HepG2 (cell line): ENCODE results near the gene PLAAT3. TPM values are rescaled to one million over a fixed set of nuclear protein-coding genes. Genes with fewer than 3 reads are reported as not detected.

Source experiments
- ATAC-seq: fragments of 200-7000 bp; cut with Tn5 transposase; 3 replicates; pipeline ENCODE4 v1.9.1; 2020; ENCODE audit warnings: mild to moderate bottlenecking, moderate library complexity
- BruUV-seq: library from RNA; stranded (reverse); fragments of 400-500 nt; replicated peaks from 2 replicates; lab custom pipeline; 2021; lab: Mats Ljungman, UMichigan
- CTCF ChIA-PET: fragments of 300-600 bp; formaldehyde crosslinking; extraction: SDS; loops from one replicate; lab custom pipeline; 2021; ENCODE audit warnings: low total read pairs, inconsistent platforms, low intra/inter-chr PET ratio; lab: Yijun Ruan, JAX
- POLR2A ChIA-PET: fragments of 350-600 bp; sonication (Branson Sonifier 250); formaldehyde crosslinking; loops from one replicate; lab custom pipeline; 2020; ENCODE audit warnings: antibody characterized with exemption, inconsistent platforms; lab: Yijun Ruan, JAX
- DNase-seq: peaks from one replicate; pipeline ENCODE4 v3.0.0-alpha.2; 2015; ENCODE audit warnings: low spot score
- FAIRE-seq: peaks from 3 replicates; lab custom pipeline; 2011; peaks lifted over from hg19 to GRCh38; lab: Jason Lieb, UNC
- H2AFZ ChIP-seq: one replicate; pipeline ENCODE4 v1.6.1; 2011; ENCODE audit warnings: low read length, inconsistent platforms
- H3K27ac ChIP-seq: fragments of 300-600 bp; 3 replicates; pipeline ENCODE4 v1.8.0; 2011; ENCODE audit warnings: mixed run types, mild to moderate bottlenecking, mixed read lengths, low read length, inconsistent platforms; ENCODE audit not compliant: insufficient read depth; ENCODE audit errors: extremely low read length
- H3K27me3 ChIP-seq, 2 experiments: fragments of 200-600 bp in 1 of 2; 2 replicates in 1 of 2; 3 replicates in 1 of 2; pipeline versions ENCODE4 v1.6.0 to v1.8.0; 2011; ENCODE audit warnings: low read length in 2 of 2, mild to moderate bottlenecking in 2 of 2, moderate library complexity in 2 of 2, inconsistent platforms in 1 of 2; ENCODE audit not compliant: insufficient read depth in 2 of 2, control insufficient read depth in 1 of 2
- H3K36me3 ChIP-seq, 2 experiments: fragments of 200-600 bp in 1 of 2; replicated peaks in 1 of 2; 2 replicates in 1 of 2; 3 replicates in 1 of 2; pipeline versions ENCODE4 v1.5.1 to v1.8.0; 2011; ENCODE audit warnings: low read length in 2 of 2, inconsistent platforms in 1 of 2; ENCODE audit not compliant: insufficient read depth in 2 of 2, control insufficient read depth in 1 of 2
- H3K4me1 ChIP-seq: 2 replicates; pipeline ENCODE4 v1.5.1; 2012; ENCODE audit warnings: low read length, inconsistent platforms; ENCODE audit not compliant: insufficient read depth
- H3K4me2 ChIP-seq: 2 replicates; pipeline ENCODE4 v1.6.0; 2011; ENCODE audit warnings: low read depth, low read length, inconsistent platforms
- H3K4me3 ChIP-seq, 3 experiments: fragments of 200-600 bp in 1 of 3; sonication (generic), shearing (Covaris generic) in 1 of 3; replicated peaks in 1 of 3; 2 replicates each; pipeline ENCODE4 v1.5.1; 2011 to 2016; ENCODE audit warnings: low read length in 3 of 3, inconsistent platforms in 2 of 3, low read depth in 2 of 3, mild to moderate bottlenecking in 2 of 3, control low read depth in 1 of 3, mixed read lengths in 1 of 3; ENCODE audit not compliant: insufficient read depth in 1 of 3
- H3K79me2 ChIP-seq: one replicate; pipeline ENCODE4 v1.6.1; 2011; ENCODE audit warnings: low read length, inconsistent platforms; ENCODE audit not compliant: insufficient read depth
- H3K9ac ChIP-seq: 2 replicates; pipeline ENCODE4 v1.6.0; 2011; ENCODE audit warnings: mild to moderate bottlenecking, low read depth, low read length, inconsistent platforms; ENCODE audit not compliant: insufficient read depth
- H3K9me3 ChIP-seq: 2 replicates; pipeline ENCODE4 v1.5.1; 2012; ENCODE audit warnings: mild to moderate bottlenecking, low read length
- H4K20me1 ChIP-seq: 2 replicates; pipeline ENCODE4 v1.6.0; 2011; ENCODE audit warnings: inconsistent platforms, mild to moderate bottlenecking, low read length, moderate library complexity; ENCODE audit not compliant: insufficient read depth
- ARID2 ChIP-seq: sonication (generic); formaldehyde crosslinking; IDR thresholded peaks from 2 replicates; pipeline ENCODE4 v1.8.1; 2022; ENCODE audit warnings: mild to moderate bottlenecking, missing genetic modification reagents, borderline replicate concordance
- JUND ChIP-seq: sonication (generic); formaldehyde crosslinking; IDR thresholded peaks from 2 replicates; pipeline ENCODE4 v1.8.0; 2022; ENCODE audit warnings: mild to moderate bottlenecking, missing genetic modification reagents
- MATR3 ChIP-seq: sonication (generic); formaldehyde crosslinking; IDR thresholded peaks from 2 replicates; pipeline ENCODE4 v1.4.0; 2020; ENCODE audit warnings: missing genetic modification reagents
- NR1H2 ChIP-seq: sonication (generic); formaldehyde crosslinking; IDR thresholded peaks from 2 replicates; pipeline ENCODE4 v1.8.1; 2022; ENCODE audit warnings: low read depth, missing genetic modification reagents, borderline replicate concordance
- RFX3 ChIP-seq: IDR thresholded peaks from 2 replicates; pipeline ENCODE4 v1.6.1; 2016; ENCODE audit warnings: missing biosample characterization, missing genetic modification reagents
- SCMH1 ChIP-seq: sonication (generic); formaldehyde crosslinking; IDR thresholded peaks from 2 replicates; pipeline ENCODE4 v1.9.0; 2021; ENCODE audit warnings: missing genetic modification reagents, mild to moderate bottlenecking, borderline replicate concordance
- SOX5 ChIP-seq: IDR thresholded peaks from 2 replicates; pipeline ENCODE4 v1.6.1; 2016; ENCODE audit warnings: borderline replicate concordance
- ZFP36L1 ChIP-seq: sonication (generic); formaldehyde crosslinking; IDR thresholded peaks from 2 replicates; pipeline ENCODE4 v1.8.0; 2022; ENCODE audit warnings: mild to moderate bottlenecking, missing genetic modification reagents, moderate library complexity
- ZNF121 ChIP-seq: sonication (generic); formaldehyde crosslinking; IDR thresholded peaks from 2 replicates; pipeline ENCODE4 v1.5.0; 2020; ENCODE audit warnings: mild to moderate bottlenecking, missing genetic modification reagents
- ZNF768 ChIP-seq: sonication (generic); formaldehyde crosslinking; IDR thresholded peaks from 2 replicates; pipeline ENCODE4 v1.4.0; 2020; ENCODE audit warnings: missing genetic modification reagents
- WGBS: methylation state at CpG from one replicate; pipeline ENCODE4 v1.1.6; 2017; ENCODE audit warnings: low lambda C conversion rate; 5-methylcytosine and 5-hydroxymethylcytosine counted together
- in situ Hi-C: cut with HindIII; loops from 2 replicates; pipeline ENCODE4 v1.10.0; 2017; ENCODE audit warnings: low pct_unique_long_range_greater_than_20kb; ENCODE audit not compliant: extremely low pct_ligation_motif_present
- intact Hi-C: fragments of 100-400 bp; cut with micrococcal nuclease; formaldehyde crosslinking; loops from one replicate; pipeline ENCODE4 v1.10.0; 2022; ENCODE audit not compliant: unreplicated experiment
- polyA plus RNA-seq, 8 experiments: library from polyadenylated mRNA; depleted of rRNA in 3 of 8; stranded (reverse) in 7 of 8; unstranded in 1 of 8; fragments of >200 nt; fragmentation: Illumina TruSeq in 4 of 8; extraction: Trizol in 4 of 8; gene quantifications; 2 replicates each; pipeline versions ENCODE4 v1.2.1 to v1.2.3, GENCODE V29; 2011 to 2016; ENCODE audit warnings: low read depth in 4 of 8, missing spikeins in 1 of 8, mixed read lengths in 1 of 8; ENCODE audit not compliant: insufficient read depth in 1 of 8
- total RNA-seq, 5 experiments: library from RNA; depleted of rRNA; stranded (reverse); fragments of >200 nt; fragmentation: Illumina TruSeq; extraction: Trizol; gene quantifications; 2 replicates each; pipeline ENCODE4 v1.2.3, GENCODE V29; 2016; ENCODE audit warnings: low read depth in 1 of 5
- TF ChIP-seq, protein P1 (sequence below): sonication (generic); formaldehyde crosslinking; IDR thresholded peaks from 2 replicates; pipeline ENCODE4 v1.4.0; 2020; ENCODE audit warnings: missing genetic modification reagents, mild to moderate bottlenecking, borderline replicate concordance
- TF ChIP-seq, protein P2 (sequence below): sonication (generic); formaldehyde crosslinking; IDR thresholded peaks from 2 replicates; pipeline ENCODE4 v1.4.0; 2020; ENCODE audit warnings: low read depth, mild to moderate bottlenecking, missing genetic modification reagents
- TF ChIP-seq, protein P3 (sequence below): sonication (generic); formaldehyde crosslinking; IDR thresholded peaks from 2 replicates; pipeline ENCODE4 v1.8.1; 2022; ENCODE audit warnings: mild to moderate bottlenecking, missing genetic modification reagents

Gene PLAAT3
- total and polyA plus RNA-seq, 2 of the 13 experiments (the other 11 are each of a cell fraction or from before 2014, with no cell fraction given), result 9.3 to 16.4 TPM

DNA sequence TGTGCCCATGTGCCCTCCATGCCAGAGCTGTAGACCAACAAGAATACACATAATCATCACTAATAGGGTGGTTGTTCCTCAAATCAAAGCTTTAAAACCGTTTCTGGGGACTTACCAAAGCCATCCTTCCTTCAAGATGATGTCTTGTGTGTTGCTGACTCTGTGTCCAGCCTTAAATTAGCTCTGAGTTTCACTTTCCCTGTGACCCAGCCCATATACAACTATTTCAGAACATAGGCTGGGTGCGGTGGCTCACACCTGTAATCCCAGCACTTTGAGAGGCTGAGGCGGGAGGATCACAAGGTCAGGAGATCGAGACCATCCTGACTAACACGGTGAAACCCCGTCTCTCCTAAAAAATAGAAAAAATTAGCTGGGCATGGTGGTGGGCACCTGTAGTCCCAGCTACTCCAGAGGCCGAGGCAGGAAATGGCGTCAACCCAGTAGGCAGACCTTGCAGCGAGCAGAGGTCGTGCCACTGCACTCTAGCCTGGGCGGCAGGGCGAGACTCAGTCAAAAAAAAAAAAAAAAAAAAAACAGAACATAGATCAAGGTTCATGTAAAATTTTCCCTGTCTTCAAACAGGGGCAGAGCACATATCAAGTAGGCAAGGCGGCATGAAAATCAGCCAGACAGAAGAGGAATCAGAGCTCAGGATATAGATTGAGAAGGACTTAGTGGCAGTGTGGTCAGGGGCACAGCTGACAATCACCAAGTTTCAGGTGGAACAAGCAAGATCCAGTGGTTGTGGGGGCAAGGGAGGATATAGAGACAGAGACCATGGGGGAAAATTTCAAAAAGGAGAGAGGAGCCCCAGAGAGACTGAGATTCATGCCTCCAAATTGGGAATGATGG, 50.8 kb downstream of the PLAAT3 start, which contains the start of gene PLAAT2:
Gene PLAAT2 (minus strand): TSS at position 179 of the 855 bp plus-strand sequence. CDS start 55 bp downstream, at position 124.
- no peaks in the 10 kb centered on the region for H4K20me1 ChIP-seq
- no peak within 1 kb of the TSS for H2AFZ ChIP-seq
- intact Hi-C loops, result no loop called here
- H3K4me1 ChIP-seq, result peaks cover 31% of the 10 kb centered on the region
- in situ Hi-C loops, result no loop called here
- 36% methylated on average over 13 of the region's 13 CpGs for WGBS
- H3K27me3 ChIP-seq, result no peaks in the 10 kb centered on the region; a peak in 1 of 5 replicates
- no peak within 1 kb of the TSS for H3K9ac ChIP-seq
- no peaks in the 10 kb centered on the region for H3K9me3 ChIP-seq
- no peaks in the 10 kb centered on the region for H3K79me2 ChIP-seq
- H3K27ac ChIP-seq, result no peak within 1 kb of the TSS
- CTCF ChIA-PET, result no interaction called here
- no TSS peak for BruUV-seq
- no peak for DNase-seq
- ATAC-seq, result peak; percentile 51
- H3K4me3 ChIP-seq, result no peak within 1 kb of the TSS; a peak in 1 of 6 replicates
- FAIRE-seq, result no peak
- H3K4me2 ChIP-seq, result peak within 1 kb of the TSS; percentile 44; the same call in 1 of the 2 replicates
- TF ChIP-seq, protein P1, sequence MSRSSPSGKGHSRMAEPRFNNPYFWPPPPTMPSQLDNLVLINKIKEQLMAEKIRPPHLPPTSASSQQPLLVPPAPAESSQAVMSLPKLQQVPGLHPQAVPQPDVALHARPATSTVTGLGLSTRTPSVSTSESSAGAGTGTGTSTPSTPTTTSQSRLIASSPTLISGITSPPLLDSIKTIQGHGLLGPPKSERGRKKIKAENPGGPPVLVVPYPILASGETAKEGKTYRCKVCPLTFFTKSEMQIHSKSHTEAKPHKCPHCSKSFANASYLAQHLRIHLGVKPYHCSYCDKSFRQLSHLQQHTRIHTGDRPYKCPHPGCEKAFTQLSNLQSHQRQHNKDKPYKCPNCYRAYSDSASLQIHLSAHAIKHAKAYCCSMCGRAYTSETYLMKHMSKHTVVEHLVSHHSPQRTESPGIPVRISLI (CRISPR knock-in tag), result peak; percentile 81; the same call in 1 of the 2 replicates
- no peak for TF ChIP-seq SCMH1
- no peaks in the 10 kb centered on the region for H3K36me3 ChIP-seq
- POLR2A ChIA-PET, result interaction anchor here (0.7 to 2.4 kb wide), 2 partner anchors 11 to 27 kb away, joined by 3 to 6 read pairs; partner anchors contain the start of gene PLAAT4

DNA sequence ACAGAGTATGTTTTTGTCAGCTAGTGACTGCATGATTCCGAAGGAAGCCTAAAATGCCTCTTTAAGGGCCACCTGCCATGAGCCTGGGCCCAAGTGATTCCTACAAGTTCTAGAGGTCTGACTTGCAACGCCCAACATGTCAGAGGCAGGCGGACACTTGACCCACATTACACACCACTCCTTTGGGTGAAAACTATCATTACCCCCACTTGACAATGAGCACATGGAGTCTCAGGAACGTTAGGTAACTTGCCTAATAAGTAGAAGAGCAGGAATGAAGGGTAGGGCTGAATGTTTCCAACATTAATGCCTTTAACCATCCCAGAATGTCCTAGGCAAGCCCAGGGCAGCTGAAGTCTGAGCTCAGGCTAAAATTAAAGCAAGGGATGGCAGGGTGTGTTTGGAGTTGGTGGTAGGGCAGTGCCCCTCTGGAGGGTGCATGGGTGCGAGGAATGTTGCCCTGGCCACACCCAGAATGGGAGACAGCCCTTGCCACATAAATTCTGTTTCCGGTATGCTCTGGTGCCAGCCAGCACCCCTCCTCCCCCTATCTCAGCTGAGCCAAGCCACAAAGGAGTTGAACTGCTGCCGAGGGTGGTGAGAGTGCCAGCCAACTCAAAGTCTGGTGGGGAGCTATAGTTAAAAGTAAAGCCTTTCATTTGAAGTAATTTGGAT, 53.6 kb downstream of the PLAAT3 start:
- H3K9me3 ChIP-seq, result no peaks in the 10 kb centered on the region
- FAIRE-seq, result no peak
- H3K4me3 ChIP-seq, result no peak overlapping the region
- ChIA-PET CTCF (no interaction called here), POLR2A (no interaction called here)
- DNase-seq, result no peak
- 39% methylated on average over 6 of the region's 7 CpGs for WGBS
- H3K4me1 ChIP-seq, result peaks cover 21% of the 10 kb centered on the region
- in situ Hi-C loops, result no loop called here
- no peaks in the 10 kb centered on the region for H3K36me3 ChIP-seq
- no peak overlapping the region for H3K27ac ChIP-seq
- intact Hi-C loops, result no loop called here
- peaks cover 0 to 5% of the 10 kb centered on the region in 2 experiments; a peak in 1 of 5 replicates for H3K27me3 ChIP-seq
- H3K9ac ChIP-seq, result no peak overlapping the region
- ATAC-seq, result no peak
- no TSS peak for BruUV-seq
- no peaks in the 10 kb centered on the region for H4K20me1 ChIP-seq
- no peak overlapping the region for H2AFZ ChIP-seq
- no peaks in the 10 kb centered on the region for H3K79me2 ChIP-seq
- H3K4me2 ChIP-seq, result no peak overlapping the region
- TF ChIP-seq MATR3 (CRISPR knock-in tag) (no peak), NR1H2 (no peak), ZFP36L1 (CRISPR knock-in tag) (no peak), ZNF121 (CRISPR knock-in tag) (no peak), JUND (CRISPR knock-in tag) (no peak), RFX3 (CRISPR knock-in tag) (no peak), ARID2 (no peak), ZNF768 (CRISPR knock-in tag) (no peak), SOX5 (no peak)
- TF ChIP-seq, protein P2, sequence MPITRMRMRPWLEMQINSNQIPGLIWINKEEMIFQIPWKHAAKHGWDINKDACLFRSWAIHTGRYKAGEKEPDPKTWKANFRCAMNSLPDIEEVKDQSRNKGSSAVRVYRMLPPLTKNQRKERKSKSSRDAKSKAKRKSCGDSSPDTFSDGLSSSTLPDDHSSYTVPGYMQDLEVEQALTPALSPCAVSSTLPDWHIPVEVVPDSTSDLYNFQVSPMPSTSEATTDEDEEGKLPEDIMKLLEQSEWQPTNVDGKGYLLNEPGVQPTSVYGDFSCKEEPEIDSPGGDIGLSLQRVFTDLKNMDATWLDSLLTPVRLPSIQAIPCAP (CRISPR knock-in tag), result no peak
- TF ChIP-seq, protein P3, sequence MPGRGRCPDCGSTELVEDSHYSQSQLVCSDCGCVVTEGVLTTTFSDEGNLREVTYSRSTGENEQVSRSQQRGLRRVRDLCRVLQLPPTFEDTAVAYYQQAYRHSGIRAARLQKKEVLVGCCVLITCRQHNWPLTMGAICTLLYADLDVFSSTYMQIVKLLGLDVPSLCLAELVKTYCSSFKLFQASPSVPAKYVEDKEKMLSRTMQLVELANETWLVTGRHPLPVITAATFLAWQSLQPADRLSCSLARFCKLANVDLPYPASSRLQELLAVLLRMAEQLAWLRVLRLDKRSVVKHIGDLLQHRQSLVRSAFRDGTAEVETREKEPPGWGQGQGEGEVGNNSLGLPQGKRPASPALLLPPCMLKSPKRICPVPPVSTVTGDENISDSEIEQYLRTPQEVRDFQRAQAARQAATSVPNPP (CRISPR knock-in tag), result no peak
